PC-3 (cell line): Measurements from ENCODE around the gene AUTS2. TPM values are rescaled to one million over a fixed set of nuclear protein-coding genes. Genes with fewer than 3 reads are reported as not detected.

Experiments
- ATAC-seq: fragments of 200-7000 bp; cut with Tn5 transposase; 2 replicates; pipeline ENCODE4 v1.9.1; 2020; ENCODE audit warnings: mild to moderate bottlenecking, moderate library complexity
- BruUV-seq: library from RNA; stranded (reverse); fragments of 400-500 nt; replicated peaks from 2 replicates; lab custom pipeline; 2021; lab: Mats Ljungman, UMichigan
- CTCF ChIA-PET: fragments of 300-600 bp; sonication (Branson Sonifier 250); formaldehyde crosslinking; loops from one replicate; lab custom pipeline; 2022; ENCODE audit warnings: antibody characterized with exemption; lab: Charles Lee
- POLR2A ChIA-PET: fragments of 300-600 bp; sonication (Branson Sonifier 250); formaldehyde crosslinking; loops from one replicate; lab custom pipeline; 2022; ENCODE audit warnings: antibody characterized with exemption; ENCODE audit not compliant: unreplicated experiment; lab: Charles Lee
- DNase-seq: peaks from one replicate; pipeline ENCODE4 v3.0.0-alpha.2; 2015
- H2AFZ ChIP-seq: fragments of 300-600 bp; sonication (generic); 2 replicates; pipeline ENCODE4 v1.6.0; 2016; ENCODE audit warnings: antibody characterized with exemption, low read length
- H3F3A ChIP-seq: fragments of 300-600 bp; sonication (generic); one replicate; pipeline ENCODE4 v1.6.0; 2017; ENCODE audit warnings: antibody characterized with exemption, low read length, control low read depth, mild to moderate bottlenecking; ENCODE audit not compliant: unreplicated experiment
- H3K27ac ChIP-seq: fragments of 300-600 bp; sonication (generic); 2 replicates; pipeline ENCODE4 v1.5.1; 2016; ENCODE audit warnings: mild to moderate bottlenecking, low read length
- H3K27me3 ChIP-seq: fragments of 300-600 bp; sonication (generic); 2 replicates; pipeline ENCODE4 v1.6.1; 2016; ENCODE audit warnings: low read length, mixed read lengths
- H3K36me3 ChIP-seq: fragments of 300-600 bp; sonication (generic); 2 replicates; pipeline ENCODE4 v1.6.1; 2016; ENCODE audit warnings: low read depth, mixed run types, low read length, mixed read lengths
- H3K4me1 ChIP-seq: fragments of 300-600 bp; sonication (generic); 2 replicates; pipeline ENCODE4 v1.5.1; 2016; ENCODE audit warnings: low read length; ENCODE audit not compliant: insufficient read depth
- H3K4me2 ChIP-seq: fragments of 300-600 bp; sonication (generic); 2 replicates; pipeline ENCODE4 v1.6.0; 2016; ENCODE audit warnings: low read length
- H3K4me3 ChIP-seq: fragments of 300-600 bp; sonication (generic); 2 replicates; pipeline ENCODE4 v1.5.1; 2016; ENCODE audit warnings: mild to moderate bottlenecking, low read length, mixed read lengths
- H3K79me2 ChIP-seq: fragments of 300-600 bp; sonication (generic); 2 replicates; pipeline ENCODE4 v1.6.1; 2017; ENCODE audit warnings: low read length, mixed read lengths
- H3K9ac ChIP-seq: fragments of 300-600 bp; sonication (generic); 2 replicates; pipeline ENCODE4 v1.6.0; 2016; ENCODE audit warnings: mild to moderate bottlenecking, low read length
- H3K9me2 ChIP-seq: fragments of 300-600 bp; sonication (generic); replicated peaks from 2 replicates; pipeline ENCODE4 v1.6.1; 2016; ENCODE audit warnings: mixed run types, low read length, mixed read lengths
- H3K9me3 ChIP-seq: fragments of 300-600 bp; sonication (generic); 2 replicates; pipeline ENCODE4 v1.6.1; 2016; ENCODE audit warnings: low read length, mixed read lengths
- H4K20me1 ChIP-seq: fragments of 300-600 bp; sonication (generic); 2 replicates; pipeline ENCODE4 v1.6.1; 2016; ENCODE audit warnings: low read length, mixed read lengths
- EZH2 ChIP-seq: fragments of 300-600 bp; sonication (generic); IDR thresholded peaks from one replicate; pipeline ENCODE4 v1.6.1; 2017; ENCODE audit warnings: antibody characterized with exemption, mild to moderate bottlenecking, low read length; ENCODE audit not compliant: unreplicated experiment
- EZH2phosphoT487 ChIP-seq: fragments of 300-600 bp; sonication (generic); IDR thresholded peaks from 2 replicates; pipeline ENCODE4 v1.6.1; 2018; ENCODE audit warnings: mild to moderate bottlenecking, antibody characterized with exemption, low read length, borderline replicate concordance
- intact Hi-C: fragments of 100-400 bp; cut with micrococcal nuclease; formaldehyde crosslinking; loops from 2 replicates; pipeline ENCODE4 v1.9.0; 2023
- total RNA-seq: library from RNA; depleted of rRNA; stranded (reverse); fragments of >200 nt; gene quantifications from 2 replicates; pipeline ENCODE4 v1.2.3, GENCODE V29; 2014
- TF ChIP-seq, protein P1 (sequence below): fragments of 300-600 bp; sonication (generic); conservative IDR thresholded peaks from 2 replicates; pipeline ENCODE4 v1.5.1; 2017; ENCODE audit warnings: antibody characterized with exemption, low read depth, mild to moderate bottlenecking, low read length

The AUTS2 gene
- total RNA-seq, 1 experiment from 2014 or later, result not detected

DNA sequence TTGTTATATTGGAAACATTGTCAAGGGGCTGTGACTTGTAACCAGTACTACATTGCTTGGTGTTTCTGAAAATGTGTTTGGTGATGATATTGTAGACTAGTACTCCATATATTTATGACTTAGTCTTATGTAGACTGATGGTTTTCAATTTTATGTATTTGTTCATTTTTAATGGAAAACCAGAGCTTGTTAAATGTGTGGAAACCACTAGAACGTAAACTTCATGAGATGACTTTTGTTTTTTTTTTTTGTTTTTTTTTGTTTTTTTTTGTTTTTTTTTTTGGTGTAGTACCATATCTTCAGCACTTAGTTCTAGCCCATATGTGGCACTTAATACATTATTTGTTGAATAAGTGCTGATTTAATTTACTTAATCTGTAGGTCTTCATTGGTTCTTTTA is 518.6 kb downstream of the AUTS2 start:
- ChIA-PET CTCF (no interaction called here), POLR2A (no interaction called here)
- no peak for DNase-seq
- ATAC-seq, result no peak
- Histone ChIP-seq H3K4me2 (no peak overlapping the region), H3K9me3 (peaks cover 16% of the 10 kb centered on the region), H3K27ac (no peak overlapping the region), H3K4me3 (no peak overlapping the region), H3F3A (no peaks in the 10 kb centered on the region), H3K9ac (no peak overlapping the region), H3K27me3 (no peaks in the 10 kb centered on the region), H2AFZ (no peak overlapping the region), H4K20me1 (no peaks in the 10 kb centered on the region), H3K36me3 (no peaks in the 10 kb centered on the region), H3K79me2 (no peaks in the 10 kb centered on the region), H3K4me1 (no peaks in the 10 kb centered on the region), H3K9me2 (no peaks in the 10 kb centered on the region)
- no TSS peak for BruUV-seq
- intact Hi-C loops, result no loop called here
- TF ChIP-seq EZH2phosphoT487 (no peak), EZH2 (no peak)
- TF ChIP-seq, protein P1, sequence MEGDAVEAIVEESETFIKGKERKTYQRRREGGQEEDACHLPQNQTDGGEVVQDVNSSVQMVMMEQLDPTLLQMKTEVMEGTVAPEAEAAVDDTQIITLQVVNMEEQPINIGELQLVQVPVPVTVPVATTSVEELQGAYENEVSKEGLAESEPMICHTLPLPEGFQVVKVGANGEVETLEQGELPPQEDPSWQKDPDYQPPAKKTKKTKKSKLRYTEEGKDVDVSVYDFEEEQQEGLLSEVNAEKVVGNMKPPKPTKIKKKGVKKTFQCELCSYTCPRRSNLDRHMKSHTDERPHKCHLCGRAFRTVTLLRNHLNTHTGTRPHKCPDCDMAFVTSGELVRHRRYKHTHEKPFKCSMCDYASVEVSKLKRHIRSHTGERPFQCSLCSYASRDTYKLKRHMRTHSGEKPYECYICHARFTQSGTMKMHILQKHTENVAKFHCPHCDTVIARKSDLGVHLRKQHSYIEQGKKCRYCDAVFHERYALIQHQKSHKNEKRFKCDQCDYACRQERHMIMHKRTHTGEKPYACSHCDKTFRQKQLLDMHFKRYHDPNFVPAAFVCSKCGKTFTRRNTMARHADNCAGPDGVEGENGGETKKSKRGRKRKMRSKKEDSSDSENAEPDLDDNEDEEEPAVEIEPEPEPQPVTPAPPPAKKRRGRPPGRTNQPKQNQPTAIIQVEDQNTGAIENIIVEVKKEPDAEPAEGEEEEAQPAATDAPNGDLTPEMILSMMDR, result no peak

DNA sequence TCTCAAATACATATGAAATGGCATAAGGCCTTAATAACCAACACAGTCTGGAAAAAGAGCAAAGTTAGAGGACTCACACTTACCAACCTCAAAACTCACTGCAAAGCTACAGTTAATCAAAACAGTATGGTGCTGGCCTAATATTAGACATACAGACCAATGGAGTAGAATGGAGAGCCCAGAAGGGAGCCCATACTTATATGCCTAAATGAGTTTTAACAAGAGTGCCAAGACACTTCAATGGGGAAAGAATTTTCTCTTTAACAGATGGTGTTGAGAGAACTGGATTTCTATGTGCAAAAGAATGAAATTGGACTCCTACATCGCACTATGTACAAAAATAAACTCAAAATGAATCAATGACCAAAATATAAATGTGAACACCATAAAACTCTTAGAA is 522.6 kb downstream of the AUTS2 start:
- ChIA-PET CTCF (no interaction called here), POLR2A (no interaction called here)
- no peak for DNase-seq
- Histone ChIP-seq H3K27me3 (no peaks in the 10 kb centered on the region), H2AFZ (no peak overlapping the region), H4K20me1 (no peaks in the 10 kb centered on the region), H3K27ac (no peak overlapping the region), H3K4me1 (no peaks in the 10 kb centered on the region), H3K4me2 (no peak overlapping the region), H3K9me2 (no peaks in the 10 kb centered on the region), H3K79me2 (no peaks in the 10 kb centered on the region), H3F3A (no peaks in the 10 kb centered on the region), H3K4me3 (no peak overlapping the region), H3K9ac (no peak overlapping the region), H3K36me3 (no peaks in the 10 kb centered on the region), H3K9me3 (peaks cover 28% of the 10 kb centered on the region)
- TF ChIP-seq EZH2 (no peak), EZH2phosphoT487 (no peak)
- TF ChIP-seq, protein P1, result no peak
- ATAC-seq, result no peak
- intact Hi-C loops, result no loop called here
- BruUV-seq, result no TSS peak

GRCh38 chr7:70131817-70132216 is 533.5 kb downstream of the AUTS2 start:
- H3K9me3 ChIP-seq, result no peaks in the 10 kb centered on the region
- DNase-seq (no peak), ATAC-seq (no peak)
- H3K27me3 ChIP-seq, result no peaks in the 10 kb centered on the region
- TF ChIP-seq, protein P1, result no peak
- no peak for TF ChIP-seq EZH2phosphoT487
- TF ChIP-seq EZH2, result no peak
- no peaks in the 10 kb centered on the region for H4K20me1 ChIP-seq
- H3K4me1 ChIP-seq, result no peaks in the 10 kb centered on the region
- no peaks in the 10 kb centered on the region for H3F3A ChIP-seq
- BruUV-seq, result no TSS peak
- H2AFZ ChIP-seq, result no peak overlapping the region
- H3K79me2 ChIP-seq, result no peaks in the 10 kb centered on the region
- no peak overlapping the region for H3K4me2 ChIP-seq
- no peak overlapping the region for H3K9ac ChIP-seq
- no peaks in the 10 kb centered on the region for H3K36me3 ChIP-seq
- ChIA-PET CTCF (no interaction called here), POLR2A (no interaction called here)
- intact Hi-C loops, result no loop called here
- no peak overlapping the region for H3K27ac ChIP-seq
- H3K4me3 ChIP-seq, result no peak overlapping the region
- H3K9me2 ChIP-seq, result no peaks in the 10 kb centered on the region
